Activated CD4-positive, CD25-positive, alpha-beta regulatory T cell (primary cell): ENCODE data around the gene BHLHE40.

Source experiments
- DNase-seq, 4 experiments: peaks; one replicate each; lab custom pipeline; 2025; lab: John Stamatoyannopoulos, UW

Gene BHLHE40

DNA sequence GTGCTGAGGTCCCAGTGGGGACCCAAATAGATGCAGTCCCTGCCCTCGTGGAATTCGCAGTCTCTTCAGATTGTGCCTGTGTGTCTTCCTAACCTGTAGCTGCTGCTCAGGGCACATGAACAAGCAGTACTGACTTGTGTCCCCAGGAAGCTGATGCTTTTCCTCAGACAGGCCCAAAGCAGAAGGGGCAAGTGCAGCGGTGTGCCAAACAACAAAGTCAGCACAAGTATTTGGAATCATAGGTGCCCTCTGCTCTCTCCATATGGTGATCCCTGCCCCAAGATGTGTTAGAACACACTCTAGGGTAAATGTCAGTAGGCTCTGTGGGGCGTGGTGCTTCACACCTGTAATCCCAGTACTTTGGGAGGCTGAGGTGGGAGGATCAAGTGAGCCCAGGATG lies 21.9 kb downstream of the BHLHE40 start:
- DNase-seq = no peak

DNA sequence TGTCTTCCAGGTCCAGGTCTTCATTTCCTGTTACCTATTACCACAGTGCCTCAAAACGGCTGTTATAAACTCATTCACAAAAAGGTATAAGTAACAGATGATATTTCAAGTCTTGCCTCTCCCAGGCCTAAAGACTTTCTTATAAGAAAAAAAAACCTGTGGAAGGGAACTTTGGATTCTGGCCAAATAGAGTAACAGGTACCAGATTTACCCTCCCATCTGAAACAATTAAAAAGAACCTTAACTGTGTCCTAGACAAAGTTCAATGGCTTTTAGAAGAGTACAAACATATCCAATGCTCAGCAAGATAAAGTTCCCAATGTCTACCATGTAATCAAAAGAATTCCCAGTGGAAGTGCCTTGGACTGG lies 22.6 kb downstream of the BHLHE40 start:
- no peak for DNase-seq

DNA sequence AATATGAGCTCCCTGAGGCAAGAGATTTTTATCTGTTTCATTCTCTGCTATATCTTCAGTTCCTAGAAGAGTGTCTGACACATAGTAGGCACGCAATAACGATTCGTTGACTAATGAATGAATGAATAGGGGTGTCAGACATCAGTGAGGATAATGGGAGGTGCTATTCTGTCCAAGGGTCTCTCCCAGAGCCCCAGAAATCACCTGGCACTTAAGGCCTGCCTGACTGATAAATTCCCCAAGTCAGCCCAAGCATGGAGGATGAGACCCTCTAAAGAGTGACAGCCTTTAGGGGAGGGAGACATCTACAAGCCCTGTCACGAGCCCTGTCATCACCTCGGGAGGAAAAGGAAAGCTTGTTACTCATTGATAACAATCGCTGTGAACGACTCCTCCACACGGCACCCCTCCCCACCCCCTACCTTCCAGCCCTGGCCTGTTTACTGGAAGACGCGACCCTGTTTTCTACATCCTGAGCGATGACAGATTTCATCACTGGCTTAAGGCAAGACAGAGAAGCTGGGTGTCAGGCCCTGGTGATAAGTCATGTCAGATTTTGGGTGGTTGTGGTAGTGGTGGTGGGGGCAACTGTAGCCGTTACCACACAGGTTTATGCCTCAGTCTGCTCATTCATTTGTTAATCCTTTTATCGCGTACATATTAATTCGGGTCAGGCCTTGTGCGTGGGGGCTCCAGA lies 23.1 kb downstream of the BHLHE40 start:
- no peak for DNase-seq

DNA sequence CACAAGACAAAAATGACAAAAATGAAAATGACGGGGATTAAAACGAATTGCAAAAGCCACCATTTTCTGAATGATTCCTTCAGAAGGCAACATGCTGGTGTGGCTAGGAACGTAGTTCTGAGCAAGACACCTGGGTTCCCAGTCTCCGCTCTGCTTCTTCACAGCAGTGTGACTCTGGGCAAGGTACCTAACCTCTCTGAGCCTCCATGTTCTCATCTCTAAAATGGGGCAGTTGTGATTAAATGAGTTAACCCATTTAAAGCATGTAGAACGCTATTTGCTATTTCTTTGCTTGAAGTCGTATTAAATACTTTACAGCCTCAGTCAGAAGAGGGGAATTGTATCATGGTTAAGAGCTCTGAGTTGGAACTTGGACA lies 23.6 kb downstream of the BHLHE40 start:
- no peak for DNase-seq

DNA sequence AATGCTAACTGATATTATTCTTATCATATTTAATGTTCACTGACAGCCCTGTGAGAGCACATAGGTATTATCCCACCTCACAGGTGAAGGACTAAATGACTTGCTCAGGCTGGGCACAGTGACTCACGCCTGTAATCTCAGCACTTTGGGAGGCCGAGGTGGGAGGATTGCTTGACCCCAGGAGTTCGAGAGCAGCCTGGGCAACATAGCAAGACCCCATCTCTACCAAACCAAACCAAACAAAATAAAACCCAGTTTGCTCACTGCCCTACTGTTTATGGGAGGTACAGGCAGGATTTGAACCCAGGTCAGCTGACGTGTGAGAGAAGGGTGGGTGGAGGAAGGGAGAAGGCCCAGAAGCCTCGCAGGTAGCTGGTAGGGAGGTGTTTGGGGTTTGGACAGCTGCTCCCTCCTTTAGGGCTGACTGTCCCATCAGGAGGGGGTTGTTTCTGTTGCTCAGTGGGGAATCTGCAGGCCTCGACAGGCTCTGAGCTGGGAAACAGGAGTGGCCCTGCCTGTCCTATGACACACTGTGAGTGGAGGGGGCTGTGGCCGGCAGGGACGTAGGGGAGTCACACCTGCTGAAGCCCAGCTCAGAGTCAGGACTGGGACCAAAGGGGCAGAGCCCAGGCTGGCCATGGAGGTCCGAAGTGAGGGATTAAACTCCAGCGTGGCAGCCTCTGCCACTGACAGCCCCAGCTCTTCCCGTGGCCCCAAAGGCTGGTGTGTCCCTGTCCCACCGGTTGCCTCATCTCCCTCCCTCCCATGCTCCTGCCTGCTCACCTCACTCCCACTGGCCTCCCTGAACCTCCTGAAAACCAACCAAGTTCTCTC lies 25.3 kb downstream of the BHLHE40 start:
- DNase-seq = no peak

DNA sequence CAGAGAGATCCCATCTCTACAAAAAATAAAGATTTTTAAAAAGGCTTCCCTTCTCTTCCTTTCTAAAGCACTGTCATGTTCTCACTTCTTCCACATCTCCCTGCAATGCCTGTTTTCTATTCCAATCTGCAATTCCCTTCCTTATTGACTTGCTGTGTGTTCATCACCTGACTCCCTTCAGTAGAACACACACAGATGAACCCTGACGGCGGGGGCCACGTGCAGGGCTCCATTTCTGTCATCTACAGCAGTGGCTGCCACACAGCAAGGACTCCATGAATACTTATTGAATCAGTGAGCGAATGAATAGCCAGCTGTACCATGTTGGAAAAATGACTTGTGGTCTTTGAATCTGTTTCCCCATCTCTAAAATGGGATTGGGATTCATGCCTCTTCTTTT lies 26.1 kb downstream of the BHLHE40 start:
- DNase-seq = no peak

DNA sequence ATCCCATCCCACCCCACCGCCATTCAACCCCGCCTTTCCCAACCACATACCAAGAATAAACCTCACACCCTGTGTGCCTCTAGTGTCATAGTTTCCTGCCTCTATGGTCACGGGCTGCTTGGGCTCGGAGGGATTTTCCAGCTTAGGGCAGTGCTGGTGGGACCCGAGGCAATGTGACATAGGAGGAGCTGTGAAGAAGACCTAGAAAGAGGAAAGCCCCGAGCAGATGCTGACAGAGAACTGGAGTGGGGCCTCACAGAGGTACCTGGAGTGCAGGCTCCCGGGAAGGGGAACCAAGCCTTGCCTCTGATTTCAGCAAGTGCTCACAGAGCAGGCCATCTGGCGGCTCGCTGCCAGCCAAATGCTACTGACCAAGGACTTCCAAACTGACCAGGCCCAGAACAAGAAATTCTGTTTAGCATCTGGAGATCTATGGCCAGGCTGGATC lies 27.5 kb downstream of the BHLHE40 start:
- DNase-seq = peak in 2 of 4 experiments; percentile 7 to 10

DNA sequence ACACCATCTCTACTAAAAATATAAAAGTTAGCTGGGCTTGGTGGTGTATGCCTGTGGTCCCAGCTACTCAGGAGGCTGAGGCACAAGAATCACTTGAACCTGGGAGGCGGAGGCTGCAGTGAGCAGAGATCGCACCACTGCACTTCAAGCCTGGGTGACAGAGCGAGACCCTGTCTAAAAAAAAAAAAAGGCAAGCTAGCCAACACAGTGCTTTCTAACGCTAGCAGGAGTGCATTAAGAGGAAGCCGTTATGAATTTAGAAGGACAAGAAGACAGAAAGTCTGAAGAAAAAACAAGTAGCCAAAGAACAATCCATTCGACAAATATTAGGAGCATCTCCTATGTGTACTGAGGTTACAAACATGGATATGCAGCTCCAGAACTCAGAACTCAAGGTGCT lies 28.6 kb downstream of the BHLHE40 start:
- no peak for DNase-seq

DNA sequence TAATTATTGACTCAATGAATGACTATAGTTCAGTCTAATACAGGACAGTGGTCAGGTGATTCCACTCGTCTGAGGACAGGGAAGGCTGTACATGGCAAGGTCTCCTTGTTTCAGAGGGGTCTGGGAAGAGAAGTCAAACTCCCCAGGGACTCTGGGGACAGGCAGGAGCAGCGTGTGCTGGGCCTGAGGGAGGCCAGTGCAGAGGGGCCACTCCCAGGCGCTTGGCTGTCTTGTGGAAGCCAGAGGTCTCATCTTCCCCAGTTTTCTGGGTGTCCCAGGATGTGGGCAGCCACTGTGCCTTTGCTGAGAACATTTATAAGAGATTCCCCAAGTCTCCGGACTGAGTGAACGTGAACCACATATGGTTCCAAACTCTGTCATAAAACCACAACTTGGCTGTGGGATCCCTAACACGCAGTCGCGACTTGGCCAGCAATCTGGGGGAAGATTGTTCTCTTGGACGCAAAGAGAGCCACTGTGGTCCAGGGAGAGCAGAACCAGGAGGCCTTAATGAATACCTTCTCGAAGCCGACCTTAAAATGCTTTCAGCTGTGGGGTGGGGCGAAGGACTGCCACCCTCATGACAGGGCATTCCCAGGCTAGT lies 30.4 kb downstream of the BHLHE40 start:
- DNase-seq = no peak

DNA sequence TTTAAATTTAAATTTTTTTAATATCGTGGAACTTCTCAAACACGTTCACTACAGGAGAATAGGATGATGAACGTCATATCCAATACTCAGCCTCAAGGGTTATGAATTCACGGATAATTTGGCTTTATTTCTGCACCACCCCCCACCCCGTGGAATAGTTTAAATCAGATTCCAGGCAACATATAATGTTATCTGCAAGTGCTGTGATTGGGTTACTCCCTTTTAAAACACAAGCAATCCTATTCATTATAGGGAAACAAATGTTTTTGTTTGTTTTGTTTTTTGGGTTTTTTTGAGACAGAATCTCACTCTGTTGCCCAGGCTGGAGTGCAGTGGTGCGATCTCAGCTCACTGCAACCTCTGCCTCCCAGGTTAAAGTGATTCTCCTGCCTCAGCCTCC lies 30.9 kb downstream of the BHLHE40 start:
- no peak for DNase-seq

DNA sequence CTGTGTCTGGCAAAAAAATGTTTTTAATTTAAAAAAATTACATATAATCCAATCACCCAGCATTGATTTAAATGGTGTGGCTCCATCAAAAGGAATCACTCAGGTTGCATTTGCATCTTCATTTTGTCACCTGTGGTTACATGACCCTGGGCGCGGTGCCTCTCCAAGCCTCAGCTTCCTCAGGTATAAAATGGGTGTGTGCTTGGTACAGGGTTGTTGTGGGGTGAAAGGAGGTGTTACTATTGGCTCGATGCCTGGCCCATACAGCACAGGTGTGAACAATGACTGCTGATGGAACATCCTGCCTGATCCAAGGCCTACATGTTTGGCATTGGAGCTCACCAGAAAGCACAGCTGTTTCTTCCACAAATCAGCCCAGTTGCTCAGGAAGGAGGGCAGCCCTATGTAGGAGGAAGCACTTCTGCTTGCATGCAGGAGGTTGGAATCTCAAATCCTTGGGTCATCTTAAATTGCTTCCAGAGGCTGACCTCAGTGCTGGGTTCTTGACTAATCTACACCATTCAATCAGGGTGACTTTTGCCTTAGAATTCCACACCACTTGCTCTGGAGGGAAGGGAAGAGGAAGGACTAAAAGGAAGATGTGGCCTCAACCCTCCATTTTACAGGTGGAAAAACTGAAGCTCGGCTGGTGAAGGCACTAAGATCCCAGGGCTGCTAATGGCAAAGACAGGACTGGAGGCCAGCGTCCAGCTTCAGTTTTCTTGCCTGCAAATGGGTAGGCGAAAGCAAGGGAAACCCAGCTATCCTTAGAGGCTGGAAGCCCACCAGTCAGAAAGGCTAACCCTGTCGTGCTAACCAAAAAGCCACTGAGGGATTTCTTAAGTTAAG lies 31.7 kb downstream of the BHLHE40 start:
- no peak for DNase-seq

DNA sequence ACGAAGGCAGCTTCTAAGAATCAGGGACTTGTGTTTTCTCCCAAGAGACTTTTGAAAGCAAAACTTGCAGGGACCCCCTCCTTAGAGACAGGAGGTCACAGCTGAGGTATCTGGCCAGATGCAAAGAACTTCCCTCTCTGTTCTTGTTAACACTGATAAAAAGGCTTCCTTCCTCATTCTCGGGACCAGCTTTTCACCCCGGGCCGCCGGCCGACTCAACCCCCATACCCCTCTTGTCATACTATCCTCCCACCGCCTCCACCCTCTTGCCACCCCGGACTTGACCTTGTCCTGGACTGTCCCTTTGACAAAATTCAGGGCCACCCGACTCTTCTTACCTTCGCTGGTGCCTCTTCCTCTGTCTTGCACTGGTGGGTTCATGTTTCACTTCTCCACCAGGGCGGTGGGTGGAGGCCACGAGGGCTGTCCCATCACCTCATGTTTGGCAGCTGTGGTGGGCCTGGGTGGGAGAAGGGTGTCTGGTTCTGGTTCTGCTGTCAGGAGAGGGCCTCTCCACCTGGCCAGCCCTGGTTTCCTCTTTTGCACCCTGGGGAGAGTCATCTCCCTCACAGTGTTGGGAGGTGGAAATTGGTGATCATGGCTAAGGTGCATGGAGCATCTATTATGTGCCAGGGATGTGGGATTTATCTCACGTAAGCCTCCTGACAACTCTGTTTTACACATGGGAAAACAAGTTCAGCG lies 32.5 kb downstream of the BHLHE40 start:
- DNase-seq = peak in 1 of 4 experiments; percentile 6

DNA sequence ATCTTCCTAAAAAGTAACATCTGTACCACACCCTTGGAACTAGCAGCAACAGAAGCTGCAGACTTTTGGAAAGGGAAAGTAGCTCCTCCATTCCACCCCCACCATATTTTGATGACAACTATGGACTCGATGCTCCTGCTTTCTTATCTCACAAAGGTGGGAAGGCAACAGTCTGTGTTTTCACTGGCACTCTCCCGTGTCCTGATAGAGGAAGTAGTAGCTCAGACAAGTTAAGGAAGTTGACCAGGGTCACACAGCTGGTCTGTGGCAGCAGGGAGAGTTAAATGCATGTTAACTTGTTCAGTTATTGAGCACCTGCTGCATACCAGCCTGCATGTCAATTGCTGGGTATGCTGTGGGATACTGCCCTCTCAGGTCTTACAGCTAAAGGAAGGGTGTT lies 33.1 kb downstream of the BHLHE40 start:
- DNase-seq = no peak

DNA sequence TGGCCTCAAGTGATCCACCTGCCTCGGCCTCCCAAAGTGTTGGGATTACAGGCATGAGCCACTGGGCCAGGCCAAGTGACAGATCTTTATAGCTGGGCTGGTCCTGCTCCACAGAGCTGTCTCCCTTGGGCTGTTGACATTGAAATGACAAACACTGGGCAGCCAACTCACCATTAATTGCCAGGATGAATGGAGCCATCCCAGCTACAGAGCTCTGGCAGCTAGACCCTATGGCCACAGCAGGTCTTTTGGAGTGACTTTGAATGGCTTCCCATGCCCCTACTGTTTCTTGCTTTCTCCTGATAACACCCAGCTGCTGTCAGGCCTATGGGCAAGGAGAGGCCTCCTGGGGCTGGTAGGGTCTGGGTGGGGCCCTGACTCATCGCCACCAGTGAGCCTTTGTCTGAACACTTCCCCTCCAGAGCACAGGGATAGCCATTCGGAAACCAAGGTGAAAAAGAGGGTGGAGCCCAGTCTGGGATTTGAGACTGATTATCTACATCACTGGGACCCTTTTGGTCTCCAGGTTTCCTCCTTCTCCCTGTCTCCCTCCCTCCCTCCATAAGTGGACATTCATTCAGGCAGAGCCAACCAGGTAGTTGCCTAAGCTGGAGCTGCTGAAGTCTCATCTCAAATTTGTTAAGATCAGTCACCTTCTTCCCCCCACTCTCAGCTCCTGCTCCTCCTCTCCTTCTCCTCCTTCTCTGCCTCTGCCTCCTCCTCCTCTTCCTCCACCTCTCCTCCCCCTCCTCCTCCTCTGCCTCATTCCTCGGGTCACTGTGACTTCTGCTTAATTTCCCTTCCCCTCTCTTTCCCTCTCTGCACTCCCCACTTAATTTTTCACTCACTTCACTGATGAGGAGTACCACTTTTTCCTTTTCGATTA lies 34.0 kb downstream of the BHLHE40 start:
- peak in 1 of 4 experiments; percentile 4 for DNase-seq

DNA sequence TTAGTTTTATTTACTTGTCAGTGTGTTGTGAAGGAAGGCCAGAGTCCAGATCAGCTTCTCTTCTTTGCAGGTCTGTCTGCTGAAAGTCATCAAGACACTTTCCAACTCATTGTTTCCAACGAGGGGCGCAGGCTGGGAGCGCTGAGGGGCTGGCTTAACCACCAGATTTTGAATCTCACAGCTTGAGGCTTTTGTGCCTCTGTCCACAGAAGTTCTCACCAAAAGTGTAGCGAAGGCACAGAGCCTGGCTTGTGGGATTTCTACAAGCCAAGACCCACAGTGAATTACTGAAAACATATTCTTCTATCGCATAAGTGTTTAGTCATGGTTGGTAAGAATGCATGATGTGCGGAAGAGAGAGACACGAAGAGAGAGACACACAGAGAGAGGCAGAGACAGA lies 35.2 kb downstream of the BHLHE40 start:
- DNase-seq = no peak

DNA sequence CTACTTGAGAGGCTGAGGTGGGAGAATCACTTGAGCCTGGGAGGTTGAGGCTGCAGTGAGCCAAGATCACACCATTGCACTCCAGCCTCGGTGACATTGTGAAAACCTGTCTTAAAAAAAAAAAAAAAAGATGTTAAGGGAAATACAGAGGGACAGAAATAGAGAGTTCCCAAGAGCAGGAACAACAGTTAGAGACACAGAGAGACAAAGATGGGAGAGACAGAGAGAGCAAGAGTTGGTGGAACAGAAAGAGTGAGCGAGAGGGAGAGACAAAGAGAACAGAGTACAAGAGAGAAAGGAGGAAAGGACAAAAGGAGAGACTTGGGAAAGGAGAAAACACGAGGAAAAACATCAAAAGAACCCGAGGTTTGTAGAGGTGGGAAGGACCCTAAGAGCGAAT lies 35.8 kb downstream of the BHLHE40 start:
- no peak for DNase-seq

DNA sequence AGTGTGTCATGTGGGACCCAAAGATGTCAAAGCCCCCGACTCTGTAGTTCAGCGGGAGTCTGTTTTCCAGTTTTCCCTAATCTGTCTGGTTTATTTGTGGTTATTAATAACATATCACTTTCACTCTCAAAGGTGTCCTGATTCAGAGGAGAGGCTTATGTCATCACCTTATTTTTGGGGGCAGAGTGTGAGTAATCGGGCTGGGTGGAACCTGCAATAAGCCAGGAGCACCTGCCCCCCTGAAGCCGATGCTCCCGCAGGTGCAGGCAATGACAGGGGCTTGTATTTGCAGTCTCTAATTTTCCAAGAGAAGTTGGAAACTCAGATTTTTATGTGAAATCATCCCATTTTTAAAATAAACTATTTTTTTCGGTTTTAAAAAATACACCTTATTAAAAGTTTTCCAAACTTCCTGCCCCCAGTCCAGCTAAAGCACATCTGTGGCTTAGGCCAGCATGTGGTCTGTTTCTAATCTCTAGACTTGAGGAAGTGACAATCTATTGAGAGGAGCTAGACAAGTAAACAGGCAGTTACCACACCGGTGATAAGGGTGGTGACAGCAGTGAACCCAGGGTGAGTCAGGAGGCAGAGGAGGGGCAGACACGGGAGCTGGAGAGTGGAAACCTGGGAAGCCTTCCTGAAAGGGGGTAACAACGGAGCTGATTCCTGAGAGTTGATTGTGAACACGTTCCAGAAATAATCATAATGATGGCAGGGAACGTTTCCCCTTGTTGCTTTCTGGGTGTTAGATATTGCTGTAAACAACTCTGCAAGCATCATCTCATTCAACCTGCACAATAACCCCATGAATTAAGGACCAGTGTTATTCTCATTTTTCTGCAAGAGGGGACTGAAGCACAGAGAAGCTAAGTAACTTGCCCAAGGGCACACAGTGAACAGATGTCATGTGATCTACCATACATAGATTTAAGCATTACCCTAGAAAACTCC lies 37.2 kb downstream of the BHLHE40 start:
- no peak for DNase-seq

DNA sequence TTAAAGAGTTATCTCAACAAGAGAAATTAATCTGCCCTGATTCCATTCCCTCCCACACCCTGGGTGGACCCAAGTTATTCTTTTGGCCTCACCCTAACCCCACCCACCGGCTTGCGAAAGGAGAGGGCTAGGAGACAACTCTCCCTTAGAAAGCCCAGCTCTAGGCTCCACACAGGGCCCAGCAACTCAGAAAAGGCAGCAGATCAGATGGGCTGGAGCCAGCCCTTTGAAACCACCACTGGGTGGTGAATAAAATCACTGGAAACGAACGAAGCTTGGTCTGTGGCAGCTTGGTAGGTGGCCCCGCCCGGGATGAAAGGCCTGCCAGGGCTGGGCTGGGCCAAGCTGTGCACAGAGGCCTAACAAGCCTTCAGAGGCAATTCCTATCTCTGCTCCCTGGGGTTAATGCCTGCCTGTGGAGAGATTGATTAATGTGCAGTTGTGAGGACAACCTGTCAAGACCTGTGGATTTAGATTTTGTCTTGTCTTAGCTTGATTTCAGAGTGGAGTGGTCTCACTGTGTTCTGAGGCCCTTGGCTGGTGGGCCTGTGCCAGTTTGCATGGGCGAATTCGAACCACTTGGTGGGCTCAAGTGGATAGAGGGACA lies 38.8 kb downstream of the BHLHE40 start:
- no peak for DNase-seq
